GM06990 (cell line): ENCODE results near the gene SPIRE1.

Experiments used
- DNase-seq: peaks from one replicate; pipeline ENCODE4 v3.0.0-alpha.2; 2011; ENCODE audit not compliant: insufficient read length; ENCODE audit errors: extremely low read depth
- H3K27me3 ChIP-seq: replicated peaks from 2 replicates; pipeline ENCODE4 v1.6.0; 2011; ENCODE audit warnings: low read length; ENCODE audit not compliant: control insufficient read depth, insufficient read depth
- H3K36me3 ChIP-seq: 2 replicates; pipeline ENCODE4 v1.5.1; 2011; ENCODE audit warnings: low read length; ENCODE audit not compliant: control insufficient read depth, insufficient read depth
- H3K4me3 ChIP-seq: replicated peaks from 2 replicates; pipeline ENCODE4 v1.5.1; 2011; ENCODE audit warnings: low read depth, mild to moderate bottlenecking, control low read depth, low read length
- TF ChIP-seq, protein P1 (sequence below): IDR thresholded peaks from 2 replicates; pipeline ENCODE4 v1.5.1; 2011; ENCODE audit warnings: low read length, control low read depth, mild to moderate bottlenecking, inconsistent platforms; ENCODE audit not compliant: insufficient read depth, poor library complexity, severe bottlenecking

SPIRE1 gene

DNA sequence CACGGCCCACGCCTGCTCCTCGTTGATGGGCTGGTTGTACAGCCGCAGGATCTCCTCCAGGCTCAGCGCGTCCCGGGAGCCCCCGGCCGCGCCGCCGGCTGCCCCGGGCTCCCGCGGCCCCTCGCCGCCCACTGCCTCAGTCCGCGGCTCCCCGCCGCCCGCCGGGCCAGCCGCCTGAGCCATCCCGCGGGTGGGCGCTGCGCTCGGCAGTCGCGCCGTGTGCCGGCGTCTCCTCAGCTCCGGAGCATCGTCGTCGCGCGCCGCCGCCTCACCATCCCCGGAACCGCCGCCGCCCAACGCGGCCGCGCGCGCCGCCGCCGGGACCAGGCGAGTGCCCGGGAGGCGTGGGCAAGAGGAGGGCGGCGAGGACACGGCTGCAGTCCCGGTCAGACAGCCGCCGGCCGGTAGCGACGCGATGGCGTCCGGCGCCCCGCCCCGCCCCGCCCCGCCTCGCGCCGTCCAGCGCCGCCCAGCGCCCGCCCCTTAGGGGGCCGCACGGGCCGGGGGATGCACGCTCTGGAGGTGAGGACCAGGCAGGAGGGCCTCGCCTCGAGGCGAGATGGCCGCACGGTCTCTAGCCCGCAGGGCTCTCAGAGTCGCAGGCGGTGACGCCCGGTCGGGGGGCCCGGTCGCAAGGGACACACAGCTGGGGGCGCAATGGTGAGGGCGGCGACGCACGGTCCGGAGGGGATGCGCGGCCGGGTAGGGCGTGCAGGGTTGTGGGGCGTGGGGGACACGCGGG, at the start of gene SPIRE1:
TSS of gene SPIRE1 (minus strand) at position 424 of the 742 bp plus-strand sequence. CDS start at position 183, 241 bp downstream.
- H3K27me3 ChIP-seq: no peaks in the 10 kb centered on the region
- H3K4me3 ChIP-seq: peak within 1 kb of the TSS; percentile 73
- TF ChIP-seq, protein P1, sequence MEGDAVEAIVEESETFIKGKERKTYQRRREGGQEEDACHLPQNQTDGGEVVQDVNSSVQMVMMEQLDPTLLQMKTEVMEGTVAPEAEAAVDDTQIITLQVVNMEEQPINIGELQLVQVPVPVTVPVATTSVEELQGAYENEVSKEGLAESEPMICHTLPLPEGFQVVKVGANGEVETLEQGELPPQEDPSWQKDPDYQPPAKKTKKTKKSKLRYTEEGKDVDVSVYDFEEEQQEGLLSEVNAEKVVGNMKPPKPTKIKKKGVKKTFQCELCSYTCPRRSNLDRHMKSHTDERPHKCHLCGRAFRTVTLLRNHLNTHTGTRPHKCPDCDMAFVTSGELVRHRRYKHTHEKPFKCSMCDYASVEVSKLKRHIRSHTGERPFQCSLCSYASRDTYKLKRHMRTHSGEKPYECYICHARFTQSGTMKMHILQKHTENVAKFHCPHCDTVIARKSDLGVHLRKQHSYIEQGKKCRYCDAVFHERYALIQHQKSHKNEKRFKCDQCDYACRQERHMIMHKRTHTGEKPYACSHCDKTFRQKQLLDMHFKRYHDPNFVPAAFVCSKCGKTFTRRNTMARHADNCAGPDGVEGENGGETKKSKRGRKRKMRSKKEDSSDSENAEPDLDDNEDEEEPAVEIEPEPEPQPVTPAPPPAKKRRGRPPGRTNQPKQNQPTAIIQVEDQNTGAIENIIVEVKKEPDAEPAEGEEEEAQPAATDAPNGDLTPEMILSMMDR: no peak
- no peaks in the 10 kb centered on the region for H3K36me3 ChIP-seq
- DNase-seq: peak; percentile 56

DNA sequence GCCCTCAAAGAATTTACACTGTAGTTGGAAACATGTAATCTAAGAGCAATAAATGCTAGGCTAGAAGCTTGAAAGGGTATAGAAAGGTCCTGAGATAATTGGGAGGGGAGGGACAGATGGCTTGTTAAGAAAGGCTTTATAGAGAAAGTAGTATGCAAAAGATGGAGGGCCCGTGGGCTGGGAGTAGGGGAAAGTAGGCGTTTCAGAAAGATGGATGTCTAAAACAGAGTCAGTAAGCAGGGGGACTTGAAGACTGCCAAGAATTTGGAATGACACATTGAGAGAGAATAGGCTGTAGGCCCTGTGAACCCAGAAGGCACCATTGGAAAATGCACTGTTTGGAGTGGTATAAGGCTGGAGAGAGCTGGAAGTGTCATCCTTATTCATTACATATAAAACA, 45.8 kb upstream of the SPIRE1 start:
- Histone ChIP-seq H3K27me3 (no peaks in the 10 kb centered on the region), H3K4me3 (peak overlapping the region; percentile 79), H3K36me3 (no peaks in the 10 kb centered on the region; the same call in 1 of the 2 replicates)
- DNase-seq: no peak
- TF ChIP-seq, protein P1: no peak

DNA sequence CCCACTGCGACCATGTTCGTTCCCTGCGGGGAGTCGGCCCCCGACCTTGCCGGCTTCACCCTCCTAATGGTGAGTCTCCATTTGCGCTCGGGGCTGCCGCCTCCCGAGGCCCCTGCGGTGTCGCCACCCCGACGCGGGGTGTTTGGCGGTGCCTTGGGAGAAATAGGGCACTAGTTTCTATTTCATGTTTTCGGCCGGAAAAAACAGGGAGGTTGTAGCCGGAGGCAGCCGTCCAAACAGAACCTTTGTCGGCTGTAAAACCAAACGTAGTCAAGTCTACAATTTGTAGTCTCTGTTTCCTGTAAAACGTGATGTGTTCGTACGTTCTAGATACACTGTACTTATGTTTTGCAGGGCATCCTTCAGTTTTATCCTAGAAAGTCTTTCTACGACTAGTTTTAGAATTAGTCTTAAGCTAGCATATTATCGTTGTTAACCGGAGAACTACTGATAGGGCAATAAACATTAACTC, 45.2 kb upstream of the SPIRE1 start:
- H3K36me3 ChIP-seq: peaks cover 1% of the 10 kb centered on the region; the same call in 1 of the 2 replicates
- TF ChIP-seq, protein P1: no peak
- H3K27me3 ChIP-seq: no peaks in the 10 kb centered on the region
- H3K4me3 ChIP-seq: peak overlapping the region; percentile 79
- DNase-seq: no peak

DNA sequence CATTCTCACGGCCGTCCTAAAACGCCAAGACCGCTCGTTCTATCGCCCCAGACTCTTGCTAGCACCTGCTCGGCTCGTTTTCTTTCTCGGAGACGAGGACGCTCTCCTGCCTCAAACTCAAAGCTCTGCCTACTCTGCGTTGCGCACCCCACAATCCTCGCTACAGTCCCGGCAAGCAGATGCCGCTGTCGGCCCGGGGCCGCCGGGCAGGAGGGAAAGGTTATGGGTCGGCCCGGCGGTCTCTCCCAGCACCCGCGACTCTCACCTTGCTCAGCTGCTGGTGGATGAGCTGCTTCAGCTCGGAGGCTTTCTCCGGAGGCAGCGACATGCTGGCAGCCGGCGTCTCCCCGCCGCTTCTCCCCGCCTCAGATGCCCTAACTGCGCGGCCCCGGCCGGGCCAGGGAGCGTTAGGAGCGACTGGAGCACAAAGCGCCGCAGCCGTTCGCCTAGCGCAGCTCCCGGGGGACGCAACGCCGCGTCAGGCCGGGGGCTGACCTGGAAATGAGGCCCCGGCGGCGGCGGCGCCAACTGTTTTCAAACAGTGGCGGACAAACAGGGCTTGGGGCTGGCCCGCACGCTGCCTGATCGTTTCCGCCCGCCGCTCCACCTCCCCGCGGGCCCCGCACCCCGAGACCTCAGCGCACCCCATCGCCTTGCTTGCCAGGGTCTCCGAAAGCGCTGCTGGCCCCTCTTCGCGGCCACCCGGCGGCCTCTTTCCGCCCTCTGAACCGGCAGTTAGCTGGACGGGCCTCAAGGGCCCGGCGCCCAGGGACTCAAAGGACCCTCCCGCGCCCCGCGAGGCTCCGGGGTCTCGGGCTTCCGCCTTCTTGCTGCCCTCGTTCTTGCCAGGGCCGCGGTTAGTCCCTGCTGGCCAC, 44.6 kb upstream of the SPIRE1 start, which contains the start of the genes CEP76 and PSMG2:
TSS of gene CEP76 (minus strand) at position 503 of the 875 bp plus-strand sequence. CDS start at position 328, 175 bp downstream.
TSS of gene PSMG2 (plus strand) at position 822 of the 875 bp plus-strand sequence. CDS start 66 bp downstream, outside the sequence.
- Histone ChIP-seq H3K4me3 (peak within 1 kb of the TSS; percentile 79), H3K36me3 (peaks cover 1% of the 10 kb centered on the region; the same call in 1 of the 2 replicates), H3K27me3 (no peaks in the 10 kb centered on the region)
- DNase-seq: peak; percentile 93
- TF ChIP-seq, protein P1: peak; percentile 2

DNA sequence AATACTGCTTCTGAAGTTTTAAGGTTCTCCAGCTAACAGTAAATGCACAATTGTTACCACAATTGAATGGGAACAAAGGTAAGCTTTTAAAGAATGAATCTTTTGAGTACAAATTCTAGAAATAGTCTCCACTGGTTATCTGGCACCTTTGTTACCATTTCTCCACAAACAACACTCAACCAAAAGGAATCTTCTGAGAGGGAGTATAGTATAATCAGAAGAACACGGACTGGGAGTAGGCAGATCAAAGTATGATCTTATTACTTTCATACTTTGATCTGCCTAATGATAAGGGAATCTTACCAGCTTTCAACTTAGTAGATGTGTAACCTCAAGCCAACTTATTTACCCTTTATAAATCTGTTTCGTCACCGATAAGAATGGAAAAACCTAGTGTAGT, 43.3 kb upstream of the SPIRE1 start:
- H3K36me3 ChIP-seq: peaks cover 1% of the 10 kb centered on the region; the same call in 1 of the 2 replicates
- TF ChIP-seq, protein P1: no peak
- no peak for DNase-seq
- H3K27me3 ChIP-seq: no peaks in the 10 kb centered on the region
- peak overlapping the region; percentile 79 for H3K4me3 ChIP-seq
